Measurements from ENCODE around the gene SF3B2.

- TF ChIP-seq POLR2AphosphoS5 (IDR thresholded peaks at IDR 0.05; ENCODE audit: control insufficient read depth, insufficient read depth, low read depth, low read length), result no peak
- TF ChIP-seq CBX1 (IDR thresholded peaks at IDR 0.05; ENCODE audit: low read depth), result no peak
- no peak for TF ChIP-seq ZNF347 (CRISPR knock-in tag; IDR thresholded peaks at IDR 0.05; ENCODE audit: low read depth)
- TF ChIP-seq FOXA3 (CRISPR knock-in tag; conservative IDR thresholded peaks at IDR 0.05 in 1 of 2, IDR thresholded peaks at IDR 0.05 in 1 of 2), result no peak
- no peak for TF ChIP-seq POLR2A (conservative IDR thresholded peaks at IDR 0.05)
- TF ChIP-seq SMARCB1 (IDR thresholded peaks at IDR 0.05; ENCODE audit: insufficient read length, low read depth), result no peak
- no peak for TF ChIP-seq PREB (CRISPR knock-in tag; IDR thresholded peaks at IDR 0.05)
- no peak for TF ChIP-seq KLF16 (IDR thresholded peaks at IDR 0.05)
- no peak for TF ChIP-seq CTCF (IDR thresholded peaks at IDR 0.05 in 2 of 3, conservative IDR thresholded peaks at IDR 0.05 in 1 of 3; ENCODE audit: insufficient read depth in 2 of 3, low read depth in 1 of 3, low read length in 3 of 3)
- TF ChIP-seq SIRT6 (IDR thresholded peaks at IDR 0.05; ENCODE audit: low read depth, low read length), result no peak
Measured at GRCh38 chr11:66070604-66071380, 18.6 kb downstream of the SF3B2 start.

Data from K562 (cell line).